RWPE2 (cell line): ENCODE data around the gene FGB.

ENCODE experiments used
- ATAC-seq: fragments of 200-7000 bp; cut with Tn5 transposase; 3 replicates; pipeline ENCODE4 v1.9.1; 2021; ENCODE audit warnings: low read depth
- DNase-seq: peaks from one replicate; pipeline ENCODE4 v3.0.0-alpha.2; 2020; ENCODE audit warnings: low spot score
- H3K27ac ChIP-seq: fragments of 450-650 bp; 2 replicates; pipeline ENCODE4 v1.5.1; 2017; ENCODE audit warnings: mild to moderate bottlenecking; ENCODE audit not compliant: poor library complexity, severe bottlenecking
- H3K27me3 ChIP-seq: fragments of 250-450 bp; sonication (Bioruptor Pico); 2 replicates; pipeline ENCODE4 v1.5.1; 2021; ENCODE audit warnings: mild to moderate bottlenecking, moderate library complexity; ENCODE audit not compliant: insufficient read depth, poor library complexity, severe bottlenecking
- H3K36me3 ChIP-seq: fragments of 250-450 bp; sonication (Bioruptor Pico); 2 replicates; pipeline ENCODE4 v1.5.1; 2020; ENCODE audit warnings: low read depth, mild to moderate bottlenecking, moderate library complexity
- H3K4me1 ChIP-seq: fragments of 250-450 bp; sonication (Bioruptor Pico); 2 replicates; pipeline ENCODE4 v1.5.1; 2021; ENCODE audit warnings: mild to moderate bottlenecking, moderate library complexity; ENCODE audit not compliant: insufficient read depth, poor library complexity, severe bottlenecking
- H3K4me3 ChIP-seq: fragments of 250-450 bp; sonication (Bioruptor Pico); 2 replicates; pipeline ENCODE4 v1.5.1; 2021; ENCODE audit warnings: mild to moderate bottlenecking, moderate library complexity; ENCODE audit not compliant: severe bottlenecking
- H3K9me3 ChIP-seq: fragments of 250-450 bp; sonication (Bioruptor Pico); 2 replicates; pipeline ENCODE4 v1.5.1; 2021; ENCODE audit warnings: mild to moderate bottlenecking, moderate library complexity; ENCODE audit not compliant: severe bottlenecking
- TF ChIP-seq, protein P1 (sequence below): fragments of 450-650 bp; IDR thresholded peaks from one replicate; pipeline ENCODE4 v1.5.1; 2017; ENCODE audit warnings: mild to moderate bottlenecking, moderate library complexity; ENCODE audit not compliant: poor library complexity, severe bottlenecking

The FGB gene

DNA sequence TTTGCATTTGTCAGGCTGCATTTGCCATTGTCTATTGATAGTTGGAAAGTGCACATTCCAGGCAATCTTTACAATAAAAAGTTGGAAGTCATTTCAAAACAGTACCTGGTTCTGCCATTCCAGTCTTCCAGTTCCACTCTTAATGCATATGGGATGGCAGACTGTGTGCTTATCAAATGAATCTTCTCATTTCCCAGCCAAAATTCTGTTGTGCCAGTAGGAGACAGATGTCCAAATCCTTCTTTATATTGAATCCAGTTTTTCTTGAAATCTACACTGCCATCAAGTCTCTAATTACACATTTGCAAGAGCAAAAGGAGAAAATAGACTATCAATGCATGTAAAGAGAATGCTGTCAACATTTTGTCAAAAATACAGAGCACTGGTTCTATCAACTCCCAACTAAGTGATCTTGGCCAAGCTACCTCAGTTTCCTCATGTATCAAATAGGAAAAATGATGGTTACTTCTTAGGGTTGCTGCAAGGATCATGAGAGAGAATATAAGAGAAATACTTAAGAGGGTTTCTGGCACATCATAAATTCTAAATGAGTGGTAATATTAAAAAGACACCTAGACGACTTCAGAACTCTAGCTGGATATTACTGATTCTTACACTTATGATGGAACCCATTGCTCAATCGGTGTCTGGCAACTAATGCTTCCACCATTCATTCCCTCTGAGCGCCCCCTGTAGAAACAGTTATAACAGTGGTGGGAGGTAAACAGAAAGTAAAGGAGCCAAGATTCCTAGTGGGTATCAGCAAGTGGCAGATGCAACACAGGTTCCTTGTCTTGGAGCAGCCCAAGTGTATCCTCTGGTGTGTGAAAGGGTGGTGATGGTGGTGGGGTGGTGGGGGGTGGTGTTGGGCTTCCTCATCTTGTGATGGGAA lies 45.8 kb downstream of the FGB start:
- Histone ChIP-seq H3K36me3 (no peaks in the 10 kb centered on the region), H3K9me3 (no peaks in the 10 kb centered on the region), H3K4me3 (no peak overlapping the region), H3K4me1 (no peaks in the 10 kb centered on the region), H3K27me3 (no peaks in the 10 kb centered on the region), H3K27ac (no peak overlapping the region)
- TF ChIP-seq, protein P1, sequence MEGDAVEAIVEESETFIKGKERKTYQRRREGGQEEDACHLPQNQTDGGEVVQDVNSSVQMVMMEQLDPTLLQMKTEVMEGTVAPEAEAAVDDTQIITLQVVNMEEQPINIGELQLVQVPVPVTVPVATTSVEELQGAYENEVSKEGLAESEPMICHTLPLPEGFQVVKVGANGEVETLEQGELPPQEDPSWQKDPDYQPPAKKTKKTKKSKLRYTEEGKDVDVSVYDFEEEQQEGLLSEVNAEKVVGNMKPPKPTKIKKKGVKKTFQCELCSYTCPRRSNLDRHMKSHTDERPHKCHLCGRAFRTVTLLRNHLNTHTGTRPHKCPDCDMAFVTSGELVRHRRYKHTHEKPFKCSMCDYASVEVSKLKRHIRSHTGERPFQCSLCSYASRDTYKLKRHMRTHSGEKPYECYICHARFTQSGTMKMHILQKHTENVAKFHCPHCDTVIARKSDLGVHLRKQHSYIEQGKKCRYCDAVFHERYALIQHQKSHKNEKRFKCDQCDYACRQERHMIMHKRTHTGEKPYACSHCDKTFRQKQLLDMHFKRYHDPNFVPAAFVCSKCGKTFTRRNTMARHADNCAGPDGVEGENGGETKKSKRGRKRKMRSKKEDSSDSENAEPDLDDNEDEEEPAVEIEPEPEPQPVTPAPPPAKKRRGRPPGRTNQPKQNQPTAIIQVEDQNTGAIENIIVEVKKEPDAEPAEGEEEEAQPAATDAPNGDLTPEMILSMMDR = no peak
- ATAC-seq (no peak), DNase-seq (no peak)

DNA sequence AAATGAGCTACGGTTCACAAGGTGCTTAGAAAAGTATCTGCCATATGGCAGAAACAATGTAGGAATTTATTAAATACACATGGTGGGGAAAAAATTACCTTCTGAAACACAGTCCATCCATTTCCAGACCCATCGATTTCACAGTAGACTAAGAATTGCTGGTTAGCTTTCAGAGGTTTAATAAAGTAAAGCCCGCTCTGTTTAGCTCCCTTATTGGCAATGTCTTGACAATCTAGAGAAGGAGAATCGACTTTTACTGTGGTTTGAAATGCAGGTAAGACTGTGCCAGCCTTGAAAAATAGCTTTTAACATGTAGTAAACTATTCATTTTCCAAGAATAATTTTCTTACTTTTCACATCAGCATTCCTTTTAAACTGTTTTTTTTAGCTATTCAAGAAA lies 46.7 kb downstream of the FGB start:
- ATAC-seq = no peak
- no peaks in the 10 kb centered on the region for H3K9me3 ChIP-seq
- DNase-seq = no peak
- no peaks in the 10 kb centered on the region for H3K4me1 ChIP-seq
- no peak overlapping the region for H3K27ac ChIP-seq
- TF ChIP-seq, protein P1 = no peak
- no peak overlapping the region for H3K4me3 ChIP-seq
- no peaks in the 10 kb centered on the region for H3K36me3 ChIP-seq
- H3K27me3 ChIP-seq = no peaks in the 10 kb centered on the region

- no peaks in the 10 kb centered on the region for H3K4me1 ChIP-seq
- H3K9me3 ChIP-seq = no peaks in the 10 kb centered on the region
- TF ChIP-seq, protein P1 = no peak
- ATAC-seq (no peak), DNase-seq (no peak)
- H3K27ac ChIP-seq = no peak overlapping the region
- no peaks in the 10 kb centered on the region for H3K36me3 ChIP-seq
- no peak overlapping the region for H3K4me3 ChIP-seq
- no peaks in the 10 kb centered on the region for H3K27me3 ChIP-seq
These were observed 47.8 kb downstream of the FGB start for GRCh38 chr4:154610582-154610981.

GRCh38 chr4:154611833-154612232 lies 49.0 kb downstream of the FGB start:
- Histone ChIP-seq H3K4me3 (no peak overlapping the region), H3K27me3 (no peaks in the 10 kb centered on the region), H3K36me3 (no peaks in the 10 kb centered on the region), H3K4me1 (no peaks in the 10 kb centered on the region), H3K27ac (no peak overlapping the region), H3K9me3 (no peaks in the 10 kb centered on the region)
- DNase-seq (no peak), ATAC-seq (no peak)
- TF ChIP-seq, protein P1 = no peak
